Glomerular endothelial cell (primary cell): ENCODE data around the gene CTIF. TPM values are rescaled to one million over a fixed set of nuclear protein-coding genes. Genes with fewer than 3 reads are reported as not detected.

Experiments used
- DNase-seq: peaks from one replicate; pipeline ENCODE4 v3.0.0-alpha.2; 2011; ENCODE audit warnings: low read depth, low spot score; ENCODE audit errors: extremely low read depth
- total RNA-seq: library from RNA; depleted of rRNA; stranded (reverse); fragments of >200 nt; gene quantifications from 2 replicates; pipeline ENCODE4 v1.2.3, GENCODE V29; 2015

Gene CTIF
- total RNA-seq, 1 donor from 2014 or later = 55.4 TPM

DNA sequence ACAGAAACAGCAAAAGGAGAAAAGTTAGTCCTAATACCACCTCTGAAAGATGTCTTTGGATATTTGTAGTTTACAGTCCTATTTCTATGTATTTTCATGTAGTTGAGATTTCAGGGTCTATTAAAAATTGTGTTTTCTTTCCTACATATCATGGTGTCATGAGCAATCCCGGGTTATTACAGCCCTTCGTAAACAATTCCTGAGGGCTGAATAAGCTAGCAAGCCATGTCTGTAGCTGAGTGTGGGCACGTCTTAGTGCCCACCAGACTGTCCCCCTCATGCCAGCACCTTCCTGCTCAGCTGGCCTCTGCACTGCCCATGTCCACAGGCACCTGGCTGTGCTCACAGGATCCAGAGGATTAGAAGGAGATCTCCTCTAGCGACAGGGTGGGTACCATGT is 60.6 kb downstream of the CTIF start:
- no peak for DNase-seq

DNA sequence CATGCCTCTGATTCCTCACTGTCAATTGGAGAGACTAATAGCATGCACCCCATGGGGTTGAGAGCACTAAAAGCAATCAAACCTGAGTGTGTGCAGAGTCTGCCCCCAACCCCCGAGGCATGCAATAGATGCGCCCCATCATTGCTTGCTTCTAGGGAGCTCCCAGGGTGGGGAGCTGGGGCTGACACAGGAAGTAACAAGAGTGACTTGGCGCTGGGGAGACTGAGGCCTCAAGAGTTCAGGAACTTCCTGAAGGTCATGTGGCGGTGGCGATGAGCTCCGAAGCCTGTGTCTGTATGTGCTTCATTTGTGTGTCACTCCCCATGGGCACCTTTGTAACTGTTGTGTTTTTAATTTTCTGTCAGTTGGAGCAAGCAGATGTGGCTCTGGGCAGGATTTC is 61.2 kb downstream of the CTIF start:
- no peak for DNase-seq

DNA sequence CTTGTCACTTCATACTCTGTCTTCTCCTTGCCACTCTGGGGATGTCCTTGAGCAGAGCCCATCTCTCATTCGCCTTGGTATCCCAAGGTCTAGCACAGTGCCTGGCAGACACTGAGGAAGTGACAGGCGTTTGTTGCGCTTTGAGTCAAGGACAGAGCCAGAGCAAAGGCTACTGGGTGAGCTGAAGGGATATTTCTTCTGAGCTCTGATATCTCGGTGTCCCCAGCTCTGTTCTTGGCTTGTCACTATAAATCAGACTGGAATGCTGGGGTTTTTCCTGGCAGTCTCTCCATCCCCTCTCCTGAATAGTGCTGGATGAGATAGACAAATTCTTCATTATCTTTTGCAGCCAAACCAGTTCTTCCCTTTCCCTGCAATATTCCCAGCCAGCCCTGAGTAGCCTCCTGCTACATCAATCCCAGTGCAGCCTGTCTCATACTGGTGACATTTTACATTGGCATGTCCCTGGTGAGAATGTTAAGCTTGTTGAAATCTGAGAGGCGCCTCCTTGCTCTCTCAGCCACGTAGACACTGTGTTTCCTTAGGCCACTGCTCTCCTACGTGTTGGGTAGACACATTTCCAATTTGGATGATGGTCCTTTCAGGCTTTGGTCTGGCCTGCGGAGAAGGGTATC is 61.7 kb downstream of the CTIF start:
- no peak for DNase-seq

DNA sequence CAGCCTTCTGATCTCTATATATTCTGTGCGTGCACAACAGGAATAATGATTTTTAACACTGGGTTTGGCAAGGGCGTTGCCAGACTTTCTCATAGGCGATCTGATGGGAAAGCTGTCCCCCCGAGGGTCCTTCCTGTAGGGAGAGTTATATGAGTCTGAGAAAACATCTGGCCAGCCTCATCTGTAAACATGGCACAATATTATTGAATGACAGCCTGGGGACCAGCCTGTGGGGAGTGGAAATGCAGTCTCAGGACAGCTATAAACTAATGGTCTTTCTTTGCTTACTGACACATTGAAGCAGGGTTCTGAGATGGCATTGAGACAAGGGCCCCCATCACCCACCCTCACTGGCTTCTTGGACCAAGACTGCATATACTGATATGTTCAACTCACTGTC is 62.5 kb downstream of the CTIF start:
- no peak for DNase-seq

DNA sequence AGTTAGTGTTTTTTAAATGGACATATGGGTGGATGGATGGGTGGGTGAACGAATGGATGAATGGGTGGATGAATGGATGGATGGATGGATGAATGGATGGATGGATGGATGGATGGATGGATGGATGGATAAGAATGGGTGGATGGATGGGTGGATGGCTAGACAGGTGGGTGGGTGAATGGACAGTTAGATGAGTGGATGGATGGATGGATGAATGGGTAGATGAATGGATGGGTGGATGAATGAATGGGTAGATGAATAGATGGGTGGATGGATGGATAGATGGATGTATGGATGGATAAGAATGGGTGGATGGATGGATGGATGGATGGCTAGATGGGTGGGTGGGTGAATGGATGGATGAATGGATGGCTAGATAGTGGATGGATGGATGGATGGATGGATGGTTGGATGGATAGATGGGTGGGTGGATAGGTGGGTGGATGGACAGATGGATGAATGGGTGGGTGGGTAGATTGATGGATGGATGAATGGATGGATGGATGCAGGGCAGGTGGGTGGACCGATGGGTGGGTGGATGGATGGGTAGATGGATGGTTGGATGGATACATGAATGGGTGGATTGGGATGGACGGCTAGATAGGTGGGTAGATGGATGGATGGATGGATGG is 64.0 kb downstream of the CTIF start:
- no peak for DNase-seq

DNA sequence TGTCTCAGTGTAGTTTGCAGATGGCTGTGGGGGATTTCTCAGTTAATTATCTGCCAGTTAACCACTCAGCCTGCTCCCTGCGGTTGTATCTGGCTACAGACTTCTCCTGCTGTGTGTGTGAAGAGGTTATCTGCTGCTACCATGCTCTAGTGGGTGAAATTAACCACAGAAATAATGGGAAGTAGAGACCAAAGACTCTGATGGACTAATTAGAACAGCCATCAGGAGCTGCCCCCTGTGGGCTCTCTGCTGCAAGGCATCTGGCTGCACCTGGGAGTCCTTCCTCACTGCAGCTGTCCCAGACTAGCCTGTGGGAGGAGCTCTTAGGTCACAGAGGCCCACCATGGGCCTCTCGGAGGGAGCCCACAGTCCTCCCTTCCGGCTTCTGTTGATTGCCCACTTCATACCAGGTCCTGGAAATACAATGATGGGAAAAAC is 66.6 kb downstream of the CTIF start:
- DNase-seq = no peak

DNA sequence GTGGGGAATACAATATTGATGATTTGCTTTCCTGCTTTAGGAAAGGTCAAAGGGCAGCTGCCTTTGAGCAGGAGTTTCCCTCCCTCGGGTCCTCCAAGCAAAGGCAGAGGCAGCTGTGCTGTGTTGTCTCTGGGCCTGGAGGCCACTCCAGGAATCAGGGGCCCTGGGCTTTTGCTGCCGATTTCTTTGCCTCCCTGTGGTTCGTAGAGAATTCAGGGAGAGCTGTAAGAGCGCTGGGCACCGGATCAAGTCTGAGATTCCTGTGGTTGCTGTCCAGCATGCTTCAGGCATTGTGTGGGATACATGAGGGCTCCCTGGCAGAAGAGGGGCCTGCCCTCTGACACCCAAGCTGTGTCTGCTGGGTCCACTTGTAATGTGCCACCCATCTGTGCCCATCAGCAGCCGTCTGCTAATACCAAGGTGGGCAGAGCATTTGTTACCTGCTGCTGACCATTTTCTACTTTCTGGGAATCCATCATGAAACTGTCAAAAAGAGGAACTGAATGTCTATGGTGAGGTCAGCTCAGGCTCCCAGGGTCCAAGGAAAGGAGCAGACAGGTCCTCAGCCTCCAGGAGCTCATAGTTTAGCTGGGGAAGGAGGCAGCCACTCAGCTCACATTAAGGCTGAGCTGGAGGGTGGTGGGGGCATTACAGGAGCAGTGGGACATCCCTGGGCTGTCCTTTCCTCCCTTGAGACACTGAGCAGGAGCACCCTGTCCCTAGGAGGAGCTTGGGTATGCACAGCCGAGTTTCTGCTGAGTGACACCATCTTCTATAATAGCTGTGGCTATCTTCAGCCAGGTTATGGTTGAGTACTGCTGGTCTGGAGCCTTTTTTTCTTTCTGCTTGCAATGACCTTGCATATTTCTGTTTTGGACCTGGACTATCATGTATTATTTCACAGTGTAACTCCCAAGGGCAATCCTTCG is 68.5 kb downstream of the CTIF start:
- no peak for DNase-seq

DNA sequence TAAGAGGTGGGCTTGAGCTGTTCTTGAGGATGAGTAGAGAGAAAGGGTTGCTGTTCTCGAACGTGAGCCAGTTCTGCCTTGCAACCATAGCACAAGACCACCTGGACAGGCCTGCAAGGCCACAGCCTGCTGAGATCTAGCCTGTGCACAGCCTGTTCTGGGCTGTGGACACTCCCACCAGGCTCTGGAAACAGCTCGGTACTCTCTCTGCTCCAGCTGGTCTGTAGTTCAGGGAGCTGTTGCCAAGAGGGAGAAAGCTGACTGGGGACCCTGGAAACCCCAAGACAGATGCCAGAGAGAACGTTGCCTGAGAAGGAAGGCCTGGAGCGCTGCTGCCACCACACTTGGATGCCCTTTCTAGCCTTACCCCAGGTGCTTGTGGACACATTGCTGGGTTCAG is 69.8 kb downstream of the CTIF start:
- no peak for DNase-seq

DNA sequence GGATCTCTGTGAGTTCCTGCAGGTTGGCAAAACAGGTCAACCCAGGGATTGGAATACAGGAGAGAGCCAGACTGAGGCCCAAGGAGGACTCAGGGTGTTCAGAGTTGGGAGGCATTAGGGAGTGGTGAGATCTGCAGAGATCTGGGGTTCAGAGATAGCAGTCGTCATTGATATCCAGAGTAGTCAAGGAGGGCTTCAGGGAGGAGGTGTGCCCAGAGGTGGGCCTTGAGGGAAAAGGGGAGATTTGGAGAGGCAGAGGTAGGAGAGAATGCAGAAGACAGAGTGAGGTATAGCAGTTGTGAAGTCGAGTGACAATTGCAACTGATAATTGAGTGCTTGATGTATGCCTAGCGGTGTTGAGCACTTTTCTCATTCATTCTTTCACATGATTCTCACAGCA is 70.3 kb downstream of the CTIF start:
- no peak for DNase-seq

DNA sequence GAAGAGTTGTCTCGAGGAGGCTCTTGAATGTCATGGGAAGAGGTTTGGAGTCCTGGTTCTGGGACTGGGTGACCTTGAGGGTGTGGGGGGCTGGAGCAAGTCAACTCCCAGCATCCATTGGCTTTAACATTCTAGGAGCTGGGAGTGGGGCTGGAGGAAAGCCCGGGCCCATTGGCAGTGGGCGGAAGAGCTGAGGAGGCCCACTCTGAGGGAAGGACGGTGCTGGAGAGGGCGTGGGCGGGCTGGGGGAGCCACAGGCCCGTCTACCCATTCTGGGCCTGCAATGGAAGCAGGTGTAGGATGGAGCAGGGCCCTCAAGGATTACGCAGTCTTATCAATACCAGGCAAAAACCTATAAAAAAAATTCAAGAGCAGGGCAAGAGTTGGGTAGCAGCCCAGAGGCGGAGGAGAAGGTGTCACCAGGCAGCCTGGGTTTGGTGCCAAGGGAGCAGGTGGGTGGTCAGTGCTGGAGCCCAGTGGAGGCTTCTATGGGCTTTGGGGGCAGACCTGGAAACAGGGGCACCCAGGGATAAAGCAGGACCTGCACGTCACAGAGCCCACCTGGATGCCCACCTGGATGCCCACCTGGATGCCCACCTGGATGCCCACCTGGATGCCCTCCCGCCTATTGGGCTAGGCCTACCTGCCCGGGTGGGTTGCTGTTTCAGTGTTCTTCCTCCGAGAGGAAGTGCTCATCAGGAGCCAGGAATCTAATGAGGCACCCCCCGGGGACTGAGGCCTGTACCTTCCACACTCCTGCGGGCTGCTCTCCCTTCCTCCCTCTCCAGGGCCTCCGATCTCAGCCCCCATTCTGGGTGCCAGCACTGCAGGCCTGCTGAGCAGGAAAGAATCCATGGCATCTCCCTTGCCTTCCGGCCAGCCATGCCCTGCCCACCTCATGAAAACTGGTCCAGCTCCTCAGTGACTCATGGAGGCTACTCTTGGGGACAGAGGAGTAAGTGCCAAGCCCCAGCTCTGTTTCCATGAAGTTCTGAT is 71.3 kb downstream of the CTIF start:
- no peak for DNase-seq

DNA sequence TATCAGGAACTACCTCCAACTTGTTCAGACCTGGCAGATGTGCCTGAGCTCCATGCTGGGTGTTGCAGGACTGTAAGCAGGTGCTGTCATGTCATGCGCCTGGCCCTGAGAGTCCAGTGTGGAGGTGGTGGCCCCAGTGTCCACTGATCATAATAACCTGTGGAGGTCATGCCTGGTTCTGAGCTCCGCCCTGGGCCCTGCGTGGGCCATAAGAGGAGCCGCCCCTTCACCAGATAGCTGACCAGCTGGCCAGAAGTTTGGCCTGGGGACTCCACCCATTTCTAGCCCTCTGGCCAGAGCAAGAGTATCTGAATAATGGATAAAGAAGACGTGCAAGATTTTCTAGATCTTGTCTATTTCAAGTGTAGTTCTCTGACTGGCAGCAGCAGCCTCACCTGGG is 72.4 kb downstream of the CTIF start:
- no peak for DNase-seq

DNA sequence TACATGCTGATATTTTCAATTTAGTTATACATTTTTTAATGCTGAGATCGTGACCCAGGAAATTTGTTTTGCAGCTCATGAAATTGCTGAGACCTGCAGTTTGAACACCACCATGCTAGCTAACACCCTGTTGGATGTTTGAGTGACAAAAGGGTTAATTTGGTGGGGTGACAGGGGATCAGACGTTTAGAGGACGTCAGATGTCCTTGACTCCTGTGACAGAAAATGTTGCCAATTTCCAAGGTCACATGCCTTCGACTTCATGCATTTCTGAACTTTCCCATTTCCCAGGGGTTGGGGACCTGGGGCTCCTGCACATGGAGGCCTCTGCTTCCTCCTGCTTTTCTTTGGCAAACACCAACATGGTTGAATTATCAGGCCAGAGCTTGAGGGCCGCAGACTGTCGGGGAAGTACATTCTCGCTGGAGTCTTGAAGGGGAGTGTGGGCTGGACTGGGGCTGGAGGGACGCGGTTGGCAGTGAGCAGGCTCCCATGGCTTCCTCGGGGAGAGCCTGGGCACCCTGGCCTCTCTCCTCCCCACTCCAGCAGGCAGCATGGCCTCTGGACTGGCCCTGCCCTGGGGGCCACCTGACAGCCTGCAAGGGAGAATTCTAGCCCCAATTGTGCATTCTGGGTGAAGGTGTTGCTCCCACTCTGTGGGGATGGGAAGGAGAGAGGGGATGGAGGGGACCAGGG is 73.1 kb downstream of the CTIF start:
- DNase-seq = no peak

DNA sequence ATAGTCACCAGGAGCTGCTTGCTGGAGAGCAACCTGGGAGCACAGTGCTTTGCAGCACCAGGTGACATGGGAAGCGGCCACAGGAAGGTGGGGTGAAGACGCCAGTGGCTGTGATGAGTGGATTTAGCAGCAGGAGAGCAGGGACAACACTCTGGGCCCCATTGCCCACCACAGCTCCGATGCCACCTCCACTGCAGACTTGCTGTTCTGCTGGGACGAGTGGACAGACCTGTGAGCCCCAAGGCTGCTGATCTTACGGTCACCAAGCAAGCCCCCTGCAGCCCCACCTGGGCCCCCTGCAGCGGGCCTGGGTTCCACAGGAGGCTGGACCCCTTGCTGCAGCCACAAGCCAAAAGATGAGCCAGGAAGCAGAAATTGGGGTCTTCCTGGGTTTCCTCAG is 73.7 kb downstream of the CTIF start:
- DNase-seq = no peak

DNA sequence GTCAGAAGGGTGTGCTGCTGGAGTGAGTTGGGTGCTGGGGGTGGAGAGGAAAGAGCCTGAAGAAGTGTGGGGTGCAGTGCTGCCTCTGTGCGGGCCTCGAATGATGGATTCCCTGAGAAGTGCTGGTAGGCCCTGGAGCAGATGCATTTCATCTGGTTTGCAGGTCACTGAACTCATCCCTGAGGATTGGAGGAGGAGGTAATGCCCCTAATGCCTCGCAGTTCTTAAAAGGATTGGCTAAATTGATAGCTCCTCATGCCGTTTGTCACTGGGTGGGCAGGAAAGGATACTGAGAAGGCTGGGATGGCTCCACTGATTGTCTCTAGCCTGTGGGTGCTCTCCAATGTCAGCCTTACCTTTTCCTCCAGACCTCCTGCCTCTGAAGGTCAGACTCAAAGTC is 74.1 kb downstream of the CTIF start:
- DNase-seq = no peak

DNA sequence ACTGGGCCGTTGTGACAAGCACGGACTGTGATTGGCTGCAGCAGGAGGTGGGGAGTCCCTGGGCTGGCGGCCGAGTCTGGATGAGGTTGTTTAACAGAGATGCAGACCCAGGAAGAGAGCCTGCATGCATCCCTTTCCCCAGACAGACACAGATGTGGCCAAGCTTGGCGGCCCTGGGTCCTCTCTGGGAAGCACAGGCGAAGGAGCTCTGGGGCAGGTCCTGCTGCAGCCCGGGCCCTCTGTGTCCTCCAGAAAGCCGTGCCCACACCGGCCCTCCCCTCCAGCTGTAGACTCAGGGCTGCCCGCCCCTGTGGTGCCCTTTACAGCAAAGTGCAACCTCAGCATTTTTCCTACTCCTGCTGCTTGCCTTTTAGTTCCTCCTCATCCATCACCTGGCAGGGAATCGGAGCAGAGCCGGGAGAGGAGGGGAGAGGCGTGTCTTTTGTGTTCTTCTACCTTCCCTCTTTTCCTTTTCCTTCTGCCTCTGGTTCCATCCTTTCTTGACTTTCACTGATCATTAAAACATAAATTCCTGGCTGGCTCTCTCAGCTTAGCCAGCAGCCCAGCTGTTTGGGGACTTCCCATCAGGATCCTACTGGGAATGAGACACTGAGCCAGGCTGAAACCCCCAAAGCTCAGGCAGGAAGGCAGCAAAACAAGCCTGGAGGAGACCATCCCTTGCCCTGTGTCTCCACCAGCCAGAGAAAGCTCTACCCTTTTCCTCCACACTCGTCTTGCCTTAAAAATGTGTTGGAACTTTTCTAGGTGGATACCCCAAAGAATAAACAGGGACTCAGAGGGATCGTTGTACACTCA is 75.0 kb downstream of the CTIF start:
- DNase-seq = no peak

DNA sequence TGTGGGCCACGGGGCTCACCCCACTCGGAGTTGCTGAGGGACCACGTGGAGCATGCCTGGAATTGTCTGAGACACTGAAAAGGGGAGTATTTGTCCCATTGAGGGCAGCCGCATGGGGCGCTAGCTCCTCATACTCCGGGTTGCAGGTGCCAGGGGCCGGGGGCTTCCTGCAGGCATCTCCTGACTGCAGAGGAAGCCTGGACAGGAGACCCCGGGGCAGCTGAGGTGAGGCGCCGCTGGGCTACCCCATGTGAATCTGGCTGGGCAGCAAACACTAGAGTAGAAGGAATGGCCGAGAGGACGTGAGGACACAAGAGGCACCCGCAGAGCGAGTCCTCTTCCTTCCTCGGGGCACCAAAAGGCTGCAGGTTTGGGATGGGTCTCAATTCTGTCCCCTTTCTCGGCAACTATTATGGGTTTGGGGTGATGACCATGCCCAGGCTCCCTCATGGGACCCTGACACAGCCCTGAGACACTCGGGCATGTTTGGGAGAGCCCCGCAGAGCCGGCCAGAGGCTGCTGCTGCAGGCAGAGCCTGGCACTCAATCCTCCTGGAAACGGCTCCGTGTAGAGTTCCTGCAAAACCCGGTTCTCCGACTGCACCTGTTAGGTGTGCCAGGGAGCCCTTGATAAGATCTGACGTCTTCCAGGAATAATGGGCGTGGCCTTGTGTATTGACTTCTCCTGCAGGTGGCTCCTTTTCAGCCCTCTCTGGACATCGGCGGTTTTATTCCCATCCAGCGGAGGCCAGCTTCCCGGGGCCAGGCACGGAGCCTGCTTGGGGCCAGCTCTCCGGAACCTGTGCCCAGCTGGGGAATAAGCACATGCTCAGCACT is 77.0 kb downstream of the CTIF start:
- no peak for DNase-seq

DNA sequence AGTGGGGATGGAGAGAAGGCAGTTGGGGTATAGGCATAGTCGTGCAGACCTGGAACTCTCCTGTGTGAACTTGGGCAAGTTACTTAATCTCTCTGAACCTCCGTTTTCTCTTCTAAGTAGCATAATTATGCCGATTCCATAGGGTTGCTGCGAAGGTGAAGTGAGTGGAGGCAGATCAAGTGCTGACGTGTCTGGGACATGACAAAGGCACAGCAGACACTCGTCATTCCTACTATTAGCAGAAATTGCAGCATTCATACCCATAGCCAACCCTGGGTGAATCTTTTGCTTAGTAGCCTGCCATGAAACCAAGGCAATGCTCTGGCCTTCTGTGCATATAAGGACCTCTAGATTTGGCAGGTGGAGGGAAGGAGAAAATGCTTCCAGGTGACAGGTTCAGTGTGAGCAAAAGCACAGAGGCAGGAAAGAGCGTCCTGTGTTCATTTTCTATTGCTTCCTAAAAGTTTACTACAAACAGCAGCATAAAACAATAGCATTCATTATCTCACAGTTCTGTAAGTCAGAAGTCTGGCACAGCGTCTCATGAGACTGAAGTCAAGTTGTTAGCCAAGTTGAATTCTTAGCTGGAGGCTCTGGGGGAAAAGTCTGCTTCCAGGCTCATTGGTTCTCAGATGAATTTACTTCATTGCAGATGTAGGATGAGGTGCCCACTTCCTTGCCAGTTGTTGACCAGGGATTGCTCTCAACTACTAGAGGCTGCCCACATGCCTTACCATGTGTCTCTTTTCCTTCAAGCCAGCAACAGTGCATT is 77.8 kb downstream of the CTIF start:
- no peak for DNase-seq
